Caco-2 (cell line): Measurements from ENCODE around the gene ASGR1. TPM values are rescaled to one million over a fixed set of nuclear protein-coding genes. Genes with fewer than 3 reads are reported as not detected.

ENCODE experiments used
- BruUV-seq: library from RNA; stranded (reverse); fragments of 400-500 nt; replicated peaks from 2 replicates; lab custom pipeline; 2021; lab: Mats Ljungman, UMichigan
- CTCF ChIA-PET: fragments of 300-600 bp; sonication (Branson Sonifier 250); formaldehyde crosslinking; loops from one replicate; lab custom pipeline; 2022; ENCODE audit warnings: antibody characterized with exemption; lab: Charles Lee
- POLR2A ChIA-PET: fragments of 300-600 bp; sonication (Branson Sonifier 250); formaldehyde crosslinking; loops from one replicate; lab custom pipeline; 2022; ENCODE audit warnings: antibody characterized with exemption; lab: Charles Lee
- DNase-seq, 2 experiments: peaks; one replicate each; pipeline versions ENCODE4 v3.0.0 to v3.0.0-alpha.2; 2020 to 2022
- H3K27me3 ChIP-seq: replicated peaks from 2 replicates; pipeline ENCODE4 v1.6.0; 2011; ENCODE audit warnings: low read length; ENCODE audit not compliant: control insufficient read depth, insufficient read depth
- H3K36me3 ChIP-seq: 2 replicates; pipeline ENCODE4 v1.5.1; 2011; ENCODE audit warnings: low read length; ENCODE audit not compliant: control insufficient read depth, insufficient read depth
- H3K4me1 ChIP-seq: fragments of 250-450 bp; sonication (Bioruptor Pico); 2 replicates; pipeline ENCODE4 v1.5.1; 2020; ENCODE audit warnings: mild to moderate bottlenecking
- H3K4me3 ChIP-seq: 2 replicates; pipeline ENCODE4 v1.5.1; 2011; ENCODE audit warnings: low read depth, mild to moderate bottlenecking, control low read depth, low read length
- H3K9me3 ChIP-seq: fragments of 250-450 bp; sonication (Bioruptor Pico); 2 replicates; pipeline ENCODE4 v1.5.1; 2020; ENCODE audit warnings: mild to moderate bottlenecking, moderate library complexity
- H3K27ac Mint-ChIP-seq: one replicate; pipeline ENCODE4 v1.8.0; 2022; ENCODE audit warnings: mixed read lengths; ENCODE audit not compliant: unreplicated experiment
- H3K27me3 Mint-ChIP-seq: one replicate; pipeline ENCODE4 v1.8.0; 2022; ENCODE audit warnings: mixed read lengths; ENCODE audit not compliant: insufficient read depth, unreplicated experiment
- H3K36me3 Mint-ChIP-seq: one replicate; pipeline ENCODE4 v1.8.0; 2022; ENCODE audit warnings: mild to moderate bottlenecking, mixed read lengths; ENCODE audit not compliant: insufficient read depth, unreplicated experiment
- H3K4me1 Mint-ChIP-seq: one replicate; pipeline ENCODE4 v1.8.0; 2022; ENCODE audit warnings: low read depth, mixed read lengths; ENCODE audit not compliant: unreplicated experiment
- H3K4me3 Mint-ChIP-seq: one replicate; pipeline ENCODE4 v1.8.0; 2022; ENCODE audit warnings: mild to moderate bottlenecking, moderate library complexity, mixed read lengths; ENCODE audit not compliant: unreplicated experiment
- H3K9me3 Mint-ChIP-seq: one replicate; pipeline ENCODE4 v1.8.0; 2022; ENCODE audit warnings: mixed read lengths; ENCODE audit not compliant: unreplicated experiment
- intact Hi-C: fragments of 100-400 bp; cut with micrococcal nuclease; formaldehyde crosslinking; loops from one replicate; pipeline ENCODE4 v1.10.0; 2022; ENCODE audit not compliant: unreplicated experiment
- total RNA-seq: library from RNA; stranded (reverse); gene quantifications from 2 replicates; pipeline ENCODE4 v1.2.3, GENCODE V29; 2022
- TF ChIP-seq, protein P1 (sequence below), 2 experiments: fragments of 200-600 bp in 1 of 2; IDR thresholded peaks; 1 replicate in 1 of 2; 2 replicates in 1 of 2; pipeline versions ENCODE4 v1.5.1 to v1.8.0; 2011 to 2022; ENCODE audit warnings: antibody characterized with exemption in 1 of 2, control low read depth in 1 of 2, inconsistent platforms in 1 of 2, low read depth in 1 of 2, low read length in 1 of 2, mild to moderate bottlenecking in 1 of 2, moderate library complexity in 1 of 2; ENCODE audit not compliant: insufficient read depth in 1 of 2, severe bottlenecking in 1 of 2, unreplicated experiment in 1 of 2

Gene ASGR1
- total RNA-seq, 1 experiment from 2014 or later, result 9.2 TPM

DNA sequence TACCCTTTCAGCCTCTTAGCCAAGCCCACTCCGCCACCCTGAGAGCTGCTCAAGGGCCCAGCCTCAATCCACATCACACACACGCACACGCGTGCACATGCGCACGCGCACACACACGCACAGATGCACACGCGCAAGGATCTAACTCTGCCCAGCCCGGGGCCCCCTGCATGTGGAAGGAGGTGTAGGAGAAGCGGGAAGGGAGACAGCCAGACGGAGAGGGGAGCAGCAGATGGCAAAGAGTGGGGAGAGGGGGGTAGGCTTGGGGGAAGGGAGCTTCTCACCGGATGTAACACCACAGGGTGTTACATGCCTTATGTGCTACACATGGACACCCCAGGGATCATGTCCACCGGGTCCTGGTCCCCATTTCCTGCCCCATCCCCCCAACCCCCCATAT lies 25.2 kb upstream of the ASGR1 start:
- CTCF ChIA-PET, result interaction anchor here (0.6 kb wide), 1 partner anchor 263 kb away, joined by 3 read pairs; no protein-coding TSS in a partner anchor
- intact Hi-C loops, result no loop called here
- H3K4me3 Mint-ChIP-seq, result peak overlapping the region; percentile 66

DNA sequence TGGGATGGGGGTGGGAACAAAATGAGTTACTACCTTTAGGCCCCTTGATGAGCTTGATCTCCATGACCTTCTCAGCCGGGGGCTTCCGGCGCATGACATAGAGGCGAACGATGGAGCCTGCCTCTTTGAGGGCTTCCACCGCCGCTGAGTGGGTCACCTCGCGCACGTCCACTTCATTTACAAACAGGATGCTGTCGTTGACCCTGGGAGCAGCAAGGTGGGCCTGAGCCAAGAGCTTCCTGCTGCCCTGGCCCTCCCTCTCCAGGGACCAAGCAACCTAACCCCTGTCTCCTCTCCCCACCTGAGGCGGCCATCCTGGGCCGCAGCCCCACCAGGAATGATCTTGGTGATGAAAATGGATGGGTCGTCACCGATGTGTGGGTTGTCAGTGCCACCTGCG lies 24.2 kb upstream of the ASGR1 start:
- no peaks in the 10 kb centered on the region for H3K27me3 Mint-ChIP-seq
- Histone ChIP-seq H3K9me3 (no peaks in the 10 kb centered on the region), H3K27me3 (no peaks in the 10 kb centered on the region), H3K4me1 (no peaks in the 10 kb centered on the region), H3K36me3 (no peaks in the 10 kb centered on the region), H3K4me3 (no peak overlapping the region)
- ChIA-PET CTCF (no interaction called here), POLR2A (no interaction called here)
- no peak overlapping the region for H3K27ac Mint-ChIP-seq
- H3K36me3 Mint-ChIP-seq, result peaks cover 2% of the 10 kb centered on the region
- TF ChIP-seq, protein P1, sequence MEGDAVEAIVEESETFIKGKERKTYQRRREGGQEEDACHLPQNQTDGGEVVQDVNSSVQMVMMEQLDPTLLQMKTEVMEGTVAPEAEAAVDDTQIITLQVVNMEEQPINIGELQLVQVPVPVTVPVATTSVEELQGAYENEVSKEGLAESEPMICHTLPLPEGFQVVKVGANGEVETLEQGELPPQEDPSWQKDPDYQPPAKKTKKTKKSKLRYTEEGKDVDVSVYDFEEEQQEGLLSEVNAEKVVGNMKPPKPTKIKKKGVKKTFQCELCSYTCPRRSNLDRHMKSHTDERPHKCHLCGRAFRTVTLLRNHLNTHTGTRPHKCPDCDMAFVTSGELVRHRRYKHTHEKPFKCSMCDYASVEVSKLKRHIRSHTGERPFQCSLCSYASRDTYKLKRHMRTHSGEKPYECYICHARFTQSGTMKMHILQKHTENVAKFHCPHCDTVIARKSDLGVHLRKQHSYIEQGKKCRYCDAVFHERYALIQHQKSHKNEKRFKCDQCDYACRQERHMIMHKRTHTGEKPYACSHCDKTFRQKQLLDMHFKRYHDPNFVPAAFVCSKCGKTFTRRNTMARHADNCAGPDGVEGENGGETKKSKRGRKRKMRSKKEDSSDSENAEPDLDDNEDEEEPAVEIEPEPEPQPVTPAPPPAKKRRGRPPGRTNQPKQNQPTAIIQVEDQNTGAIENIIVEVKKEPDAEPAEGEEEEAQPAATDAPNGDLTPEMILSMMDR (IDR thresholded peaks at IDR 0.05; ENCODE audit: insufficient read depth in 1 of 2, low read depth in 1 of 2, low read length in 1 of 2, severe bottlenecking in 1 of 2, unreplicated experiment in 1 of 2), result no peak
- intact Hi-C loops, result no loop called here
- no peak for DNase-seq
- peaks cover 6% of the 10 kb centered on the region for H3K4me1 Mint-ChIP-seq
- BruUV-seq, result no TSS peak
- no peaks in the 10 kb centered on the region for H3K9me3 Mint-ChIP-seq
- H3K4me3 Mint-ChIP-seq, result no peak overlapping the region

More for the DNA sequence above, 25.2 kb upstream of the ASGR1 start:
- TF ChIP-seq, protein P1 (IDR thresholded peaks at IDR 0.05; ENCODE audit: insufficient read depth in 1 of 2, low read depth in 1 of 2, low read length in 1 of 2, severe bottlenecking in 1 of 2, unreplicated experiment in 1 of 2), result no peak
- Mint-ChIP-seq H3K27ac (no peak overlapping the region), H3K36me3 (peaks cover 7% of the 10 kb centered on the region), H3K27me3 (no peaks in the 10 kb centered on the region), H3K9me3 (no peaks in the 10 kb centered on the region), H3K4me1 (peaks cover 6% of the 10 kb centered on the region)
- Histone ChIP-seq H3K4me3 (no peak overlapping the region), H3K9me3 (no peaks in the 10 kb centered on the region), H3K36me3 (no peaks in the 10 kb centered on the region), H3K27me3 (no peaks in the 10 kb centered on the region), H3K4me1 (no peaks in the 10 kb centered on the region)
- no peak for DNase-seq
- POLR2A ChIA-PET, result no interaction called here
- BruUV-seq, result no TSS peak

DNA sequence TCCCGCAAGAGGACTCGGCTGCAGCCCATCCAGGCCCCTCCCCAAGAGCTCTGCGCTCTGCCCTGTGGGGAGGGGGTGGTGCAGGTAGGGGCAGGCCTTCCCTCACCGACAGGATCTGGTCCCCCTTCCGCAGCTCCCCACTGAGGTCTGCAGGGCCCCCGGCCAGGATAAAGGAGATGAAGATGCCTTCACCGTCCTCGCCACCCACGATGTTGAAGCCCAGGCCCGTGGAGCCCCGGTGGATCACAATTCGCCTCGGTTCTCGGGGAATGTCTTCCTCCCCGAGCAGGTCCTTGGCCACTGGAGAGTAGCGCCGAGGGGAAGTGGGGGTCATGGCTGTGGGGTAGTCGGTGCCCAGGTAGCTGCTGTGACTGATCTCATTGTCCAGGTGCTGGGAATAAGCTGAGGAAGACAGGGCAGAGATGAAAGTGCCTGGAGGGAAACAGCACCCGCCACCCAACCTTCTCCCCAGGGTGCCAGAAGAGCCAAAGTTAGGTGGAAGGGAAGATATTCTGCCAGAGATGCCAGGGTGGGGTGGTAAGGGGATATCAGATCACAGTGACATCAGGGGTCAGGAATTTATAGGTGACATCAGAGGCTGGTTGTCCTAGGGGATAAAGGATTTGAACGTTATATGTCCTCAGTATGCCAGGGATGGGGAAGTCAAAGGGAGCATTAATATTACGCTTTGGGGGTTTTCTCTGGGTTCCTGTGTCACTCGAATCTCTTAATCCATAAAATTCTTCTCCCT lies 17.7 kb upstream of the ASGR1 start:
- H3K27ac Mint-ChIP-seq, result no peak overlapping the region
- no peaks in the 10 kb centered on the region for H3K4me1 Mint-ChIP-seq
- intact Hi-C loops, result no loop called here
- no peaks in the 10 kb centered on the region for H3K27me3 Mint-ChIP-seq
- H3K9me3 Mint-ChIP-seq, result no peaks in the 10 kb centered on the region
- ChIA-PET CTCF (no interaction called here), POLR2A (no interaction called here)
- TF ChIP-seq, protein P1 (IDR thresholded peaks at IDR 0.05; ENCODE audit: insufficient read depth in 1 of 2, low read depth in 1 of 2, low read length in 1 of 2, severe bottlenecking in 1 of 2, unreplicated experiment in 1 of 2), result no peak
- H3K36me3 Mint-ChIP-seq, result no peaks in the 10 kb centered on the region
- Histone ChIP-seq H3K27me3 (no peaks in the 10 kb centered on the region), H3K36me3 (no peaks in the 10 kb centered on the region), H3K4me1 (peaks cover under 1% of the 10 kb centered on the region), H3K4me3 (no peak overlapping the region), H3K9me3 (no peaks in the 10 kb centered on the region)
- BruUV-seq, result no TSS peak
- DNase-seq, result no peak
- H3K4me3 Mint-ChIP-seq, result no peak overlapping the region
